ENCODE data around the gene TRDMT1. TPM values are rescaled to one million over a fixed set of nuclear protein-coding genes. Genes with fewer than 3 reads are reported as not detected.

Gene TRDMT1
- total RNA-seq, 2 experiments from 2014 or later = 4.4 to 4.5 TPM

- Mint-ChIP-seq H3K4me1 (ENCODE audit: low read depth) (peaks cover 7% of the 10 kb centered on the region), H3K27ac (no peak overlapping the region), H3K9me3 (no peaks in the 10 kb centered on the region), H3K27me3 (no peaks in the 10 kb centered on the region), H3K4me3 (no peak overlapping the region), H3K36me3 (ENCODE audit: low read depth) (no peaks in the 10 kb centered on the region)
- intact Hi-C loops (cut with micrococcal nuclease) = no loop called here
- ATAC-seq = no peak
- ChIA-PET CTCF (no interaction called here), POLR2A (interaction anchor here (1.1 kb wide), 1 partner anchor 26 kb away, joined by 4 read pairs; no protein-coding TSS in a partner anchor)
- no peak for DNase-seq
- no peak for TF ChIP-seq CTCF (IDR thresholded peaks at IDR 0.05)
These were observed 94.5 kb downstream of the TRDMT1 start for GRCh38 chr10:17106991-17107390.

GRCh38 chr10:17101910-17102266 lies 99.6 kb downstream of the TRDMT1 start:
- Mint-ChIP-seq H3K36me3 (ENCODE audit: low read depth) (peaks cover under 1% of the 10 kb centered on the region), H3K27ac (no peak overlapping the region), H3K9me3 (no peaks in the 10 kb centered on the region), H3K4me1 (ENCODE audit: low read depth) (no peaks in the 10 kb centered on the region), H3K27me3 (no peaks in the 10 kb centered on the region), H3K4me3 (no peak overlapping the region)
- CTCF ChIA-PET = interaction anchor here (0.8 kb wide), 1 partner anchor 43 kb away, joined by 3 read pairs; no protein-coding TSS in a partner anchor
- no peak for TF ChIP-seq CTCF (IDR thresholded peaks at IDR 0.05)
- intact Hi-C loops (cut with micrococcal nuclease) = no loop called here
- ATAC-seq (no peak), DNase-seq (no peak)
- POLR2A ChIA-PET = no interaction called here

- Mint-ChIP-seq H3K4me1 (ENCODE audit: low read depth) (no peaks in the 10 kb centered on the region), H3K27ac (no peak overlapping the region)
- intact Hi-C loops (cut with micrococcal nuclease) = no loop called here
These were observed 100.1 kb downstream of the TRDMT1 start for GRCh38 chr10:17101257-17101909.

GRCh38 chr10:17100586-17100985 lies 100.9 kb downstream of the TRDMT1 start:
- ATAC-seq (no peak), DNase-seq (no peak)
- H3K27me3 Mint-ChIP-seq = no peaks in the 10 kb centered on the region
- POLR2A ChIA-PET = no interaction called here
- H3K9me3 Mint-ChIP-seq = no peaks in the 10 kb centered on the region
- intact Hi-C loops (cut with micrococcal nuclease) = no loop called here
- CTCF ChIA-PET = no interaction called here
- no peak overlapping the region for H3K27ac Mint-ChIP-seq
- peaks cover 3% of the 10 kb centered on the region for H3K36me3 Mint-ChIP-seq (ENCODE audit: low read depth)
- no peak for TF ChIP-seq CTCF (IDR thresholded peaks at IDR 0.05)
- H3K4me3 Mint-ChIP-seq = no peak overlapping the region
- no peaks in the 10 kb centered on the region for H3K4me1 Mint-ChIP-seq (ENCODE audit: low read depth)

More at GRCh38 chr10:17101257-17101909, 100.1 kb downstream of the TRDMT1 start:
- no peaks in the 10 kb centered on the region for H3K9me3 Mint-ChIP-seq
- ChIA-PET CTCF (interaction anchor here (0.8 kb wide), 1 partner anchor 43 kb away, joined by 3 read pairs; no protein-coding TSS in a partner anchor), POLR2A (no interaction called here)
- TF ChIP-seq CTCF (IDR thresholded peaks at IDR 0.05) = no peak
- DNase-seq (no peak), ATAC-seq (no peak)
- H3K36me3 Mint-ChIP-seq (ENCODE audit: low read depth) = peaks cover 3% of the 10 kb centered on the region
- no peaks in the 10 kb centered on the region for H3K27me3 Mint-ChIP-seq
- no peak overlapping the region for H3K4me3 Mint-ChIP-seq

GRCh38 chr10:17098012-17098411 lies 103.5 kb downstream of the TRDMT1 start:
- intact Hi-C loops (cut with micrococcal nuclease) = no loop called here
- CTCF ChIA-PET = no interaction called here
- POLR2A ChIA-PET = no interaction called here
- no peak for DNase-seq
- H3K4me1 Mint-ChIP-seq (ENCODE audit: low read depth) = no peaks in the 10 kb centered on the region
- no peak overlapping the region for H3K27ac Mint-ChIP-seq
- H3K4me3 Mint-ChIP-seq = no peak overlapping the region
- H3K36me3 Mint-ChIP-seq (ENCODE audit: low read depth) = peaks cover 5% of the 10 kb centered on the region
- TF ChIP-seq CTCF (IDR thresholded peaks at IDR 0.05) = no peak
- ATAC-seq = no peak
- no peaks in the 10 kb centered on the region for H3K9me3 Mint-ChIP-seq
- H3K27me3 Mint-ChIP-seq = no peaks in the 10 kb centered on the region

Other genes with a start within 250 kb of the TRDMT1 start
- gene CUBN, start 71.9 kb downstream of the TRDMT1 start, total RNA-seq = under 1 TPM; 0.38 to 0.65 TPM
- 100 to 1,000 TPM; 590 to 602 TPM for gene VIM, start 26.6 kb upstream of the TRDMT1 start, total RNA-seq